Esophagus (tissue), 2 donors: Measurements from ENCODE around the gene LEF1. TPM values are rescaled to one million over a fixed set of nuclear protein-coding genes. Genes with fewer than 3 reads are reported as not detected.

ENCODE experiments used
- H3K27ac ChIP-seq, 2 donors: one replicate each; pipeline ENCODE4 v1.5.1; 2013; ENCODE audit warnings: low read depth in 2 of 2, mild to moderate bottlenecking in 2 of 2, inconsistent platforms in 1 of 2, low read length in 1 of 2, moderate library complexity in 1 of 2
- H3K27me3 ChIP-seq, 2 donors: one replicate each; pipeline ENCODE4 v1.6.1; 2013; ENCODE audit warnings: low read length in 2 of 2, control low read depth in 1 of 2, mild to moderate bottlenecking in 1 of 2; ENCODE audit not compliant: insufficient read depth in 2 of 2, control insufficient read depth in 1 of 2
- H3K36me3 ChIP-seq, 2 donors: one replicate each; pipeline ENCODE4 v1.6.1; 2013; ENCODE audit warnings: low read length in 1 of 2; ENCODE audit not compliant: control insufficient read depth in 2 of 2, insufficient read depth in 2 of 2
- H3K4me1 ChIP-seq, 2 donors: one replicate each; pipeline ENCODE4 v1.6.1; 2013; ENCODE audit warnings: low read length in 1 of 2; ENCODE audit not compliant: control insufficient read depth in 2 of 2, insufficient read depth in 2 of 2
- H3K4me3 ChIP-seq, 2 donors: one replicate each; pipeline ENCODE4 v1.5.1; 2013; ENCODE audit warnings: low read length in 2 of 2, mild to moderate bottlenecking in 2 of 2, low read depth in 1 of 2, moderate library complexity in 1 of 2
- H3K9me3 ChIP-seq, 2 donors: one replicate each; pipeline ENCODE4 v1.6.1; 2013; ENCODE audit warnings: mild to moderate bottlenecking in 2 of 2, low read depth in 1 of 2, low read length in 1 of 2, moderate library complexity in 1 of 2; ENCODE audit not compliant: control insufficient read depth in 2 of 2, insufficient read depth in 1 of 2
- WGBS, 2 donors: extraction: QIAGEN DNeasy Blood & Tissue Kit; methylation state at CpG; one replicate each; pipeline ENCODE4 v1.1.7; 2013; 5-methylcytosine and 5-hydroxymethylcytosine counted together
- polyA plus RNA-seq, 2 donors: library from polyadenylated mRNA; stranded (reverse); fragments of 200-250 nt; gene quantifications; one replicate each; pipeline ENCODE4 v1.2.3, GENCODE V29; 2013
- donor health status: healthy with polysubstance abuse.
- donor health status: Bipolar disorder and iron deficiency.

LEF1 gene
- polyA plus RNA-seq, 2 donors, result 4.6 to 7.4 TPM

GRCh38 chr4:108170631-108171338 lies 2.1 kb upstream of the LEF1 start:
- WGBS, 2 donors, result 31 to 60% methylated on average over 8 of the region's 8 CpGs
- H3K27ac ChIP-seq, result no peak overlapping the region
- peaks cover 0 to 5% of the 10 kb centered on the region in 2 donors for H3K4me1 ChIP-seq
- peaks cover 0 to 10% of the 10 kb centered on the region in 2 donors for H3K27me3 ChIP-seq
- H3K36me3 ChIP-seq, result no peaks in the 10 kb centered on the region
- H3K9me3 ChIP-seq, result no peaks in the 10 kb centered on the region
- no peak overlapping the region for H3K4me3 ChIP-seq

GRCh38 chr4:108169664-108170063 lies 932 bp upstream of the LEF1 start:
- Histone ChIP-seq H3K4me1 (peaks cover 0 to 5% of the 10 kb centered on the region in 2 donors), H3K27ac (no peak overlapping the region), H3K9me3 (no peaks in the 10 kb centered on the region), H3K36me3 (no peaks in the 10 kb centered on the region), H3K4me3 (no peak overlapping the region), H3K27me3 (peaks cover 0 to 10% of the 10 kb centered on the region in 2 donors)
- 42 to 52% methylated on average over 8 of the region's 8 CpGs for WGBS, 2 donors

GRCh38 chr4:108168160-108168670 lies 517 bp downstream of the LEF1 start:
- H3K36me3 ChIP-seq, result no peaks in the 10 kb centered on the region
- H3K27ac ChIP-seq, result peak overlapping the region; percentile 52 to 53
- no peaks in the 10 kb centered on the region for H3K9me3 ChIP-seq
- WGBS, 2 donors, result 0 to 1% methylated on average over 27 to 30 of the region's 30 CpGs
- H3K27me3 ChIP-seq, result peaks cover 0 to 10% of the 10 kb centered on the region in 2 donors
- H3K4me3 ChIP-seq, result peak overlapping the region; percentile 68 to 70
- peaks cover 0 to 5% of the 10 kb centered on the region in 2 donors for H3K4me1 ChIP-seq

GRCh38 chr4:108166441-108167315 lies 2.1 kb downstream of the LEF1 start:
- H3K27me3 ChIP-seq, result peaks cover 0 to 8% of the 10 kb centered on the region in 2 donors

GRCh38 chr4:108166038-108166437 lies 2.7 kb downstream of the LEF1 start:
- Histone ChIP-seq H3K36me3 (no peaks in the 10 kb centered on the region), H3K27ac (no peak overlapping the region), H3K4me3 (peak overlapping the region; percentile 68 to 70), H3K27me3 (peaks cover 0 to 5% of the 10 kb centered on the region in 2 donors), H3K9me3 (no peaks in the 10 kb centered on the region), H3K4me1 (peaks cover 0 to 3% of the 10 kb centered on the region in 2 donors)
- 26 to 34% methylated on average over 12 of the region's 12 CpGs for WGBS, 2 donors

More at GRCh38 chr4:108166441-108167315, 2.1 kb downstream of the LEF1 start:
- peak overlapping the region; percentile 68 to 70 for H3K4me3 ChIP-seq
- no peaks in the 10 kb centered on the region for H3K9me3 ChIP-seq
- peak overlapping the region in 1 of 2 donors; percentile 15 for H3K27ac ChIP-seq
- no peaks in the 10 kb centered on the region for H3K36me3 ChIP-seq
- H3K4me1 ChIP-seq, result peaks cover 0 to 3% of the 10 kb centered on the region in 2 donors
- 2 to 3% methylated on average over 47 to 58 of the region's 58 CpGs for WGBS, 2 donors

GRCh38 chr4:108165586-108165985 lies 3.1 kb downstream of the LEF1 start:
- 44 to 60% methylated on average over 10 of the region's 10 CpGs for WGBS, 2 donors
- peaks cover 0 to 3% of the 10 kb centered on the region in 2 donors for H3K4me1 ChIP-seq
- H3K27me3 ChIP-seq, result peaks cover 0 to 5% of the 10 kb centered on the region in 2 donors
- H3K36me3 ChIP-seq, result no peaks in the 10 kb centered on the region
- peak overlapping the region; percentile 4 to 68 for H3K4me3 ChIP-seq
- no peaks in the 10 kb centered on the region for H3K9me3 ChIP-seq
- H3K27ac ChIP-seq, result peak overlapping the region in 1 of 2 donors; percentile 33

GRCh38 chr4:108163351-108163750 lies 5.4 kb downstream of the LEF1 start:
- H3K27ac ChIP-seq, result no peak overlapping the region
- H3K4me1 ChIP-seq, result peaks cover 0 to 2% of the 10 kb centered on the region in 2 donors
- no peak overlapping the region for H3K4me3 ChIP-seq
- H3K36me3 ChIP-seq, result no peaks in the 10 kb centered on the region
- no peaks in the 10 kb centered on the region for H3K9me3 ChIP-seq
- WGBS, 2 donors, result 57 to 79% methylated on average over 5 of the region's 5 CpGs
- peaks cover 0 to 5% of the 10 kb centered on the region in 2 donors for H3K27me3 ChIP-seq

GRCh38 chr4:108160741-108161352 lies 7.9 kb downstream of the LEF1 start:
- H3K27me3 ChIP-seq, result no peaks in the 10 kb centered on the region

GRCh38 chr4:108159845-108160244 lies 8.9 kb downstream of the LEF1 start:
- Histone ChIP-seq H3K4me1 (no peaks in the 10 kb centered on the region), H3K9me3 (no peaks in the 10 kb centered on the region), H3K36me3 (no peaks in the 10 kb centered on the region), H3K27me3 (no peaks in the 10 kb centered on the region), H3K27ac (no peak overlapping the region), H3K4me3 (no peak overlapping the region)
- 72 to 78% methylated on average over 5 of the region's 5 CpGs for WGBS, 2 donors

More at GRCh38 chr4:108160741-108161352, 7.9 kb downstream of the LEF1 start:
- Histone ChIP-seq H3K27ac (no peak overlapping the region), H3K4me3 (no peak overlapping the region), H3K4me1 (no peaks in the 10 kb centered on the region), H3K9me3 (no peaks in the 10 kb centered on the region), H3K36me3 (no peaks in the 10 kb centered on the region)
- 74 to 77% methylated on average over 3 of the region's 3 CpGs for WGBS, 2 donors
